CD4-positive, alpha-beta T cell treated with Interleukin-4 for 4 hours (primary cell): Measurements from ENCODE around the gene S1PR1.
A peak's percentile ranks its signal among the peaks of the same experiment; 100 is the strongest.
"Not testable (repeated sequence)": the region's sequence is repeated elsewhere in the genome, so short reads cannot be mapped to it uniquely, and the experiment has no call there.

ENCODE experiments used
- DNase-seq: peaks from one replicate; pipeline ENCODE4 v3.0.0-alpha.2; 2020

S1PR1 gene

DNA sequence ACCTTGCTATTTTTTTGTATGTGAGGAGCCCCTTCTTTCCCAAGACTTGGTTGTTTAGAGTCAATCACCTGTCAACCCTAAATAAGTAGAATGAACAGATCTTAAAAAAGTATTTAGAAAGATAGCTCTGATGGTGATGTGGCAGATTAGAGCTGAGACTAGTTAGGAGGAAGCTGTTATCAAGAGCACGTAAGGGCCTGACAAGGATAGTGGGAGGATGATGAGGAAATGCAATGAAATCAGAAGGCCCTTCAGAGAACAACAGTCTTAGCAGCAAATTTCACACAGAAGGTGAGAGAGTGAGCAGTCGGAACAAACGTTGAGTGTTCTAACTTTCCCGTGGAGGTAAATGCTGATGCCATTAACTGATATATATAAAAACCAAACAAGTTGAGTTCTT is 15.9 kb upstream of the S1PR1 start:
- DNase-seq = no peak

DNA sequence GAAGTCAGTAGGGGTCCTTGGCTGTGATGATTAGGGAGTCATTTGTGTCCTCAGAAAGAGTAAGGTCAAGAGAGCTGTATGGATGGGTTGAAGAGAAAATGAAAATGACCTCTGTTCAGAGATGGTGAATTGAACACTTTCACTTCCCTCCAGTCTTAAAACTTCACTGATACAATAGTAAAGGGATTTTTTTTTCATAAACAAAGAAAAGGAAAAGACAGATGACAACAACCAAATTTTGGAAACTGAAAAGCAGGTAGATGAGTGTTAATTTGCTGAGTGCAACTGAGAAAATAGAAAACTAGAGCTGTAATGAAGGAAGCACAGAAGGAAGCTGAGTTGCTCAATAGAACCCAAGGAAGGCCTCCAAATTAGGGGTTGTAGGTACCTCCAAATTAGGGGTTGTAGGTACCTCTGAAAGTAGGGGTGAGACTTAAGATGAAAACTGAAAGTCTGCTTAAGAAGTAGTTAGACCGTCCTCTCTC is 14.8 kb upstream of the S1PR1 start:
- DNase-seq = no peak

- no peak for DNase-seq
Measured at GRCh38 chr1:101227837-101228236, 9.0 kb upstream of the S1PR1 start.

DNA sequence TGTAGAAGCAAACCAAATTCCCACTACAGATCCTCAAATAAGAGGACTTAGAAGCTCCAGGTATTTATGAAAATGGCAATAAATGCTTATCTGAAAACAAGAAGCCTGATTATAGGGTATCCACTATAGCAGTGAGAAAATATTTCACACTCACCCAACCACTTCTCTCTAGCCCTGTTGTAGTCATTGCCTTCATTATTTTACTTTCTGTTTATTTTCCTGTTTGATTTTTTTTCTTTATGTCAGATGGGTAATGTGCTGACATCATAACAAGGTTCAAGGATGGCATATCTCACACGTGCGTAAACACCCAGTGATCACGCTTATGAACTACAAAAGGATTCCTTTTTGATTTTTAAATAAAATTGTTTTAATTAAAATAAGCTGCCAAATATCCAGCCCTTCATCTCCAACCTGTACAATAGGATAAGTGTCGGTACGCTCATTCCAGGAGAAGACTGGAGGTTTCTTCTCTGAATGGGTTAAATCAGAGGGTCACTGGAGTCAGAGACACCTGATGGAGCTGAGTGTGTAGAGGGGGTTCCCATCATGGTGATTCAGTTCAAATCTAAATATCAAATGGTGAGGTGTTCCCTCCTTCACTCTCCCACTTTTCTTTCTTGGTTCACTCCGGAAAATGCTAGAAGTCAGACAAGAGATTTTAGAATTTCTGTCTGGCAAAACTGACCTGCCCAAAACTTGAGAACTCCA is 8.2 kb upstream of the S1PR1 start:
- no peak for DNase-seq

DNA sequence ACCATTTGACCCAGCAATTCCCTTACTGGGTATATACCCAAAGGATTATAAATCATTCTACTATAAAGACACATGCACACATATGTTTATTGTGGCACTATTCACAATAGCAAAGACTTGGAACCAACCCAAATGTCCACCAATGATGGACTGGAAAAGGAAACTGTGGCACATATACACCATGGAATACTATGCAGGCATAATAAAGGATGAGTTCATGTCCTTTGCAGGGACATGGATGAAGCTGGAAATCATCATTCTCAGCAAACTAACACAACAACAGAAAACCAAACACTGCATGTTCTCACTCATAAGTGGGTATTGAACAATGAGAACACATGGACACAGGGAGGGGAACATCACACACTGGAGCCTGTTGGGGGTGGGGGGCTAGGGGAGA is 4.6 kb upstream of the S1PR1 start:
- DNase-seq = not testable (repeated sequence)

DNA sequence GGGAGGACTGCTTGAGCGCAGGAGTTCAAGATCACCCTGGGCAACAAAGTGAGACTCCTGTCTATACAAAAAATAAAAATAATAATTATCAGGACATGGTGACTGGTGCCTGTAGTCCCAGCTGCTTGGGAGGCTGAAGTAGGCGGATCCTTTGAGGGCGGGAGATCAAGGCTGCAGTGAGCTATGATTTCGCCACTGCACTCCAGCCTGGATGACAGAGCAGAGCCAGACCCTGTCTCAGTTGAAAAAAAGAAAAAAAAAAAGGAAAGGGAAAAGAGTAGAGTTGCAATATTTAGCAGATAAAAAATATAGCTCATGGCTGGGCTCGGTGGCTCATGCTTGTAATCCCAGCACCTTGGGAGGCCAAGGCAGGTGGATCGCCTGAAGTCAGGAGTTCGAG is 3.3 kb upstream of the S1PR1 start:
- no peak for DNase-seq

GRCh38 chr1:101235216-101235695 is 1.6 kb upstream of the S1PR1 start:
- no peak for DNase-seq

DNA sequence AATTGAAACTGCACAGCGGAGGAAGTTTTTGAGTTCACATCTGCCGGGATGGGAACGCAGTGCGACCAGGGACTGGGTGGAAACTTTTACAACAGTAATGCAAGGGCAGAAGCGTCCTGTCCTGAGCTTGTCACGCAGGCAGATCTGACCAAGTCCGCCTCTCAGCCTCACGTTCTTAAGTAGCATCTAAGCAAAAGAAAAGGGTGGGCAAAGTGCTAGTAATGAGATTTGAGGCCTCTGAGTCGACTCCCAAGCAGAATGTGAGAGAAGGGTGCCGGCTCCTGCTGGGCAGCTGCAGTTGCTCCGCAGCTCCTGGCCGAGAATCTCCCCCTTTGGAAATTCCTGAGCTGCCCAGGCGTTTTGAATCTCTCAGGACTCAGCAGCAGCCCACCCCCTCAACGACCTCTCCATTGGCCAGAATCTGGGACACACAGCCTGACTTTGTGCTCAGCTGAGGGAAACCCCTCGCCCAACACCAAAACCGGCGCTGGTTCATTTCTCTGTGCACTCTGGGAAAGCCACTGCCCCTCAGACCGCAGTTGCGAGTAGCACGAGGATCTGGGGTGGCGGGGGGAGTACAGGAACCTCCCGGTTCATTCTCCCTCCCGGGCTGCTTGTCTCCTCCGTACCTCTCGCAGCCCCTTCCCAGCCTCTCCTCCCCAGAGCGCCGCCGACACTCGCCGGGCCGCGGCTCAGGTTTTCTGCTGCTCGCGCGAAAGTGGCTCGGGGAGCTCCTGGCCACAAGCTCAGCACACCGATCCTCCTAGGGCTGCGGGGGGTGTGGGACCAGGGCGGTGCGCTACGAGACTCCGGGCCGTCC is 913 bp upstream of the S1PR1 start:
- DNase-seq = peak; percentile 93

GRCh38 chr1:101237229-101237837 is 514 bp downstream of the S1PR1 start:
- DNase-seq = peak; percentile 43

DNA sequence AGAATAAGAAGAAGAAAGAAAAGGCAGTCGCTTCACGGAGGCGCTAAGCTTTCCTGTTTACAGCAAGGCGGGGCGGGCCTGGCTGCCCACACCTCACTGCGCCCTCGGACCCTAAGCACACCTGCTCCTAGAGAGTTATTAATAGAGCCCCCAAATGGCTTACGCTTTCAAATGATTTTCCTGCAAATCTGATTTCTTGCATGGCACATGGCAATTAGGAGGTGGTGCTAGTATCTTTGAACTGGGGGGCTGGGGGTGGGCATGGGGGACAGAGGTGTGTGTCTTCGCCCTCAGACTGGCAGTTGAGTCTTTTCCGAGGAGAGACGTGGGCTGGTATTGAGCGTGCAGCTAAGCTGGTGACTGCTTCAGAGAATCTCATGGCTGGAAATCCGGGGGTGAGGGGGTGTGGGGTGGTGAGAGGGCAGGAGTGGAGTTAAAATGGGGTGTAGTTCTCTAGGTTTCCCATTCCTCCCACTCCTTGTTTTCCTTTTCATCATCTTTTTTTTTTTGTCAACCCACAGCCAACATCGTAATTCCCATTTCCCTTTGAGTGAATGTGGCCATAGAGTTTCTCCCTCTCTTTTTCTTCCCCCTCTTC is 1.3 kb downstream of the S1PR1 start:
- DNase-seq = peak; percentile 76

- DNase-seq = peak; percentile 86
Measured at GRCh38 chr1:101238681-101239094, 1.9 kb downstream of the S1PR1 start.

DNA sequence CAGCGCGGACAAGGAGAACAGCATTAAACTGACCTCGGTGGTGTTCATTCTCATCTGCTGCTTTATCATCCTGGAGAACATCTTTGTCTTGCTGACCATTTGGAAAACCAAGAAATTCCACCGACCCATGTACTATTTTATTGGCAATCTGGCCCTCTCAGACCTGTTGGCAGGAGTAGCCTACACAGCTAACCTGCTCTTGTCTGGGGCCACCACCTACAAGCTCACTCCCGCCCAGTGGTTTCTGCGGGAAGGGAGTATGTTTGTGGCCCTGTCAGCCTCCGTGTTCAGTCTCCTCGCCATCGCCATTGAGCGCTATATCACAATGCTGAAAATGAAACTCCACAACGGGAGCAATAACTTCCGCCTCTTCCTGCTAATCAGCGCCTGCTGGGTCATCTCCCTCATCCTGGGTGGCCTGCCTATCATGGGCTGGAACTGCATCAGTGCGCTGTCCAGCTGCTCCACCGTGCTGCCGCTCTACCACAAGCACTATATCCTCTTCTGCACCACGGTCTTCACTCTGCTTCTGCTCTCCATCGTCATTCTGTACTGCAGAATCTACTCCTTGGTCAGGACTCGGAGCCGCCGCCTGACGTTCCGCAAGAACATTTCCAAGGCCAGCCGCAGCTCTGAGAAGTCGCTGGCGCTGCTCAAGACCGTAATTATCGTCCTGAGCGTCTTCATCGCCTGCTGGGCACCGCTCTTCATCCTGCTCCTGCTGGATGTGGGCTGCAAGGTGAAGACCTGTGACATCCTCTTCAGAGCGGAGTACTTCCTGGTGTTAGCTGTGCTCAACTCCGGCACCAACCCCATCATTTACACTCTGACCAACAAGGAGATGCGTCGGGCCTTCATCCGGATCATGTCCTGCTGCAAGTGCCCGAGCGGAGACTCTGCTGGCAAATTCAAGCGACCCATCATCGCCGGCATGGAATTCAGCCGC is 2.5 kb downstream of the S1PR1 start:
- DNase-seq = peak; percentile 76

DNA sequence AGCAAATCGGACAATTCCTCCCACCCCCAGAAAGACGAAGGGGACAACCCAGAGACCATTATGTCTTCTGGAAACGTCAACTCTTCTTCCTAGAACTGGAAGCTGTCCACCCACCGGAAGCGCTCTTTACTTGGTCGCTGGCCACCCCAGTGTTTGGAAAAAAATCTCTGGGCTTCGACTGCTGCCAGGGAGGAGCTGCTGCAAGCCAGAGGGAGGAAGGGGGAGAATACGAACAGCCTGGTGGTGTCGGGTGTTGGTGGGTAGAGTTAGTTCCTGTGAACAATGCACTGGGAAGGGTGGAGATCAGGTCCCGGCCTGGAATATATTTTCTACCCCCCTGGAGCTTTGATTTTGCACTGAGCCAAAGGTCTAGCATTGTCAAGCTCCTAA is 3.2 kb downstream of the S1PR1 start:
- no peak for DNase-seq

DNA sequence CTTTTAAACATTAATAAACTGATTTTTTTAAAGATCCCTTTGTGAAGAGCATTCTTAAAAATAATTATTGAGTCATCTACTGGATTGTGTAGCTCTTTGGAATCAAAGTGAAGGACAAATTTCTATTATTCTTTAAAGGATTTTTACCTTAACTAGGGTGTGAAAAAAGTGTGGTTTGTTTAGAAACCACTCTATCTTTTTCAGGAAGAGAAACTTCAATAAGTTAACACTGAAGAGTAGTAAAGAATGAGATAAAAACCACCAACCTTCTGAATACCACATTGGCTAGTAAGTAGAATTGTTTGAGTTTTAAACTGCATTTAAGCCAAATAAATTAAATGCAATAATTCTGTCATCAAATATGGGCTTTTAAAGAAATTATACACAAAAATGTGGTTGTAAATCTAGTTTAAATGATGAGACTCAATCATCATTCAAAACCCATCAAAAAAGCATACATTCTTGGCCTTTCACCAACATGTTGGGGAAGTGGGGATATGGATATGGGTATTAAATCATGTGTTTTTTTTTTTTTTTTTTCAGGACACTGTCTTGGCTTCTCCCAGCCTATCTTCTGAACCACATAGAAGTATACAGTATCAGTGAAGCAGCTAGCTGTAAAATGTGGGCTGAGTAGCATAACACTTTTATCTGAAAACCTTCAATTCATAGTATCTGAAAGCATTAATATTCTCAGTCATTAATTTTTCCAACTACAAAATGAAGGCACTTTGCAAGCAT is 4.8 kb downstream of the S1PR1 start:
- DNase-seq = no peak

DNA sequence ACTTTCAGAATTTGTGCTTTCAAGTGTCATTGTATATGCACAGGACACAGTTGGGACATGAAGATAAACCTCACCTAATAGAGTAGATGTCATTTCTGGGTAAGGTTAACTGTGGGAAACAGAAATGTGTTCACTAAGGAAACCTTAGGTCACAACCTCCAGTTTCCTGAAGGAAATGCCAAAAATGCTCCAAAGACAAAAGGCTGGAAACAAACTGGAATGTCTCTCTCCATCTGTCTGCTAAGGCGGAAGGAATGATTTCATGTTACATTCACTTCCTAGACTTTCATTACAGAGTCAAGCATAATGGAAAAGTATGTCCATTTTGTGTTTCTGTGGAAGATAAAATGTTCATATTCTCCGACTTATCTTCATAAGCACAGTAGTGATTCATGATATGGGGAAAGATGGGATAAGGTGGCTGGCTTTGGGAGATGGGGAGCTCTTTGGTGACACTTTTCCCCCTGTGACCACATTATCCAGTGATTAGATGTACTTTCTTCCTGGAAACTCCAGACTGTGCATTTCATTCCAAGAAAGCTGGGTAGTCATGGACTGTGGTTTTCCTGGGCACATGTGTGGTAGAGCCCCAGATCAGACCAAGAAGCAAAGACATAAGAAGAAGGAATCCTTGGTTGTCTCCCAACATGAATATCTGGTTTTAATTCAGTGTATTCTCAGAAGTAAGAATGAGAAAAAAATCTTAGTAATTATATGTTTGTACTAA is 5.7 kb downstream of the S1PR1 start:
- DNase-seq = no peak

GRCh38 chr1:101243751-101244150 is 6.9 kb downstream of the S1PR1 start:
- no peak for DNase-seq

- DNase-seq = no peak
Measured at GRCh38 chr1:101244842-101245241, 8.0 kb downstream of the S1PR1 start.

GRCh38 chr1:101245246-101245927 is 8.6 kb downstream of the S1PR1 start:
- DNase-seq = no peak

- DNase-seq = no peak
Measured at GRCh38 chr1:101247404-101248287, 10.8 kb downstream of the S1PR1 start.
